ENCODE data around the gene LHFPL2. TPM values are rescaled to one million over a fixed set of nuclear protein-coding genes. Genes with fewer than 3 reads are reported as not detected.
"Not testable (repeated sequence)": the region's sequence is repeated elsewhere in the genome, so short reads cannot be mapped to it uniquely, and the experiment has no call there.

LHFPL2 gene
- total RNA-seq, 3 donors from 2014 or later: 44.8 to 63.6 (median 50.2) TPM

DNA sequence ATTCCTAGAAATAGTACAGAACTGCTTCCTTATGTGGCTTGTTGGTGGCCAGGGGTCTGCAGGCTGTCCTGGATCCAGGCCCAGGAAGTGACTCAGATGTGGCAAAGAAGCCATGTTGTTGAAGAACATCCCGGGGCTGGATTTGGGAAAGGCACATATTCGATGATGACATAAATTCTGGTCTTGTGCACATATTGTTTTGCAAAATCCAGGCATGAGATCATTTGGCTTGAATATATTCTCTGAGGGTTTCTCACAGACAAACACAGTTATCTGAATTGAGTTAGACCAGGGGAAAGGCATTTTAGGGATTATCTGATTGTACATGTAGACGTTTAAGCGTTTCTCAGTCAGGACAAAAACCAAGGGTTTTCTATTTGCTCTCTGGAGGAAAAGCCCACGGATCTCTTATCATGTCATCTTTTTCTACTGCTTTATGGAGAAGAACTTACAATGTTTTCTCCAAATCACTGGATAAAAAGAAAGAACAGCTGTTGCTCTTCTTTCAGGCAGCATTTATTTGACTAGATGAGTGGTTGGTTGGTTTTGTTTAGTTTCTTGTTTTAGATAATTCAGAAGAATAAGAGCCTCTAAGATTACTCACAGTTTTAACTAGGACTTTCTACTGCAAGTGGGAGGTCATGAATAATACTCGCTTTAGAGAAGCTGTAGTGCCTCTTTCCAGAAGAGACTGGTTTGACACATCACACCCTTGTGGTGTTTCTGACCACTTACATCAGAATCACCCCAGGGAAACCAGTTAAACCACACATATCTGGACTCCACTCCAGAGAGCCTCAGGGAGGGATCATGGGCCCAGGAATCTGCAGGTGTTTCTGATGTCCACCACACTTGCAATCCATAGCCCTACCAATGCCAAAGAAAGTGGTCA lies 29.5 kb upstream of the LHFPL2 start:
- peaks cover 14% of the 10 kb centered on the region for H3K4me1 ChIP-seq (ENCODE audit: low read depth)
- ATAC-seq: peak; percentile 30
- DNase-seq: no peak
- TF ChIP-seq, protein P1, sequence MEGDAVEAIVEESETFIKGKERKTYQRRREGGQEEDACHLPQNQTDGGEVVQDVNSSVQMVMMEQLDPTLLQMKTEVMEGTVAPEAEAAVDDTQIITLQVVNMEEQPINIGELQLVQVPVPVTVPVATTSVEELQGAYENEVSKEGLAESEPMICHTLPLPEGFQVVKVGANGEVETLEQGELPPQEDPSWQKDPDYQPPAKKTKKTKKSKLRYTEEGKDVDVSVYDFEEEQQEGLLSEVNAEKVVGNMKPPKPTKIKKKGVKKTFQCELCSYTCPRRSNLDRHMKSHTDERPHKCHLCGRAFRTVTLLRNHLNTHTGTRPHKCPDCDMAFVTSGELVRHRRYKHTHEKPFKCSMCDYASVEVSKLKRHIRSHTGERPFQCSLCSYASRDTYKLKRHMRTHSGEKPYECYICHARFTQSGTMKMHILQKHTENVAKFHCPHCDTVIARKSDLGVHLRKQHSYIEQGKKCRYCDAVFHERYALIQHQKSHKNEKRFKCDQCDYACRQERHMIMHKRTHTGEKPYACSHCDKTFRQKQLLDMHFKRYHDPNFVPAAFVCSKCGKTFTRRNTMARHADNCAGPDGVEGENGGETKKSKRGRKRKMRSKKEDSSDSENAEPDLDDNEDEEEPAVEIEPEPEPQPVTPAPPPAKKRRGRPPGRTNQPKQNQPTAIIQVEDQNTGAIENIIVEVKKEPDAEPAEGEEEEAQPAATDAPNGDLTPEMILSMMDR (IDR thresholded peaks at IDR 0.05): no peak
- H3K9me3 ChIP-seq: no peaks in the 10 kb centered on the region
- intact Hi-C loops (cut with DNase I, micrococcal nuclease): no loop called here
- no peaks in the 10 kb centered on the region for H3K36me3 ChIP-seq (ENCODE audit: low read depth)
- no peak overlapping the region for H3K4me3 ChIP-seq

DNA sequence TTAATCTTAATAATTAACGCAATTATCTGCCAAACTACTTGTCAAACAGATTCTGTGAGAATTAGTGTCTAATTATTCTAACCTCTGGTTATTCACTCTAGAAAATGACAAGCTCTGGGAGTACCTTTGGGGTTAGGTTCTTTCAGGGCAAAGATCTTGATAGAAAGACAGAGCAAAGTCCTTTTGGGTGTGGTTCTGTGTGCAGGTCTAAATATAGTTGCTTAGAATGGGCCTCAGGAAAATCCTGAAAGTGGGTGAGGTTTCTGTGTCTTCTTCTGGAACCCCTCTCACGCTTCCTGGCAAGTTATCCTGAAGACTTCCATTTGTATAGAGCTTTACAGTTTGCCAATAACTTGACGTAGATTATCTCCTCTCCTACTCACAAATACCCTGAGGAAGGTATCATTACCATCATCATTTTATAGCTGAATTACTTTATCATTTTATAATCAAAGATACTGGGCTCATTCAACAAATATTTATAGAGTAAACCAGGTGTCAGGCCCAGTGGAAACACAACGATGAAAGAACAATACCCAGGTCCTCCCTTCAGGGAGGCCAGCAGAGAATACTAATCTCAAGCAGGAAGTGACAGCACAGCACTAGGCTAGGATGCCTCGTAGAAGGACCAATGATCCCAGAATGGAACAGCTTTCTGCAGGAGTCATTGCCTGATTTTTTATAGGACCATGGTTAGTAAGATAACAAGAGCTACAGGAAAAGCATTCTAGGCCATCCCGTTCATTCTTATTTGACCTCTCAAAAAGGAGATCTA lies 27.6 kb upstream of the LHFPL2 start:
- intact Hi-C loops (cut with DNase I, micrococcal nuclease): no loop called here
- Histone ChIP-seq H3K4me3 (no peak overlapping the region), H3K36me3 (ENCODE audit: low read depth) (no peaks in the 10 kb centered on the region), H3K4me1 (ENCODE audit: low read depth) (peaks cover 28% of the 10 kb centered on the region), H3K9me3 (no peaks in the 10 kb centered on the region)
- TF ChIP-seq, protein P1 (IDR thresholded peaks at IDR 0.05): no peak
- ATAC-seq: peak; percentile 91
- DNase-seq: peak in 1 of 3 donors; percentile 64

DNA sequence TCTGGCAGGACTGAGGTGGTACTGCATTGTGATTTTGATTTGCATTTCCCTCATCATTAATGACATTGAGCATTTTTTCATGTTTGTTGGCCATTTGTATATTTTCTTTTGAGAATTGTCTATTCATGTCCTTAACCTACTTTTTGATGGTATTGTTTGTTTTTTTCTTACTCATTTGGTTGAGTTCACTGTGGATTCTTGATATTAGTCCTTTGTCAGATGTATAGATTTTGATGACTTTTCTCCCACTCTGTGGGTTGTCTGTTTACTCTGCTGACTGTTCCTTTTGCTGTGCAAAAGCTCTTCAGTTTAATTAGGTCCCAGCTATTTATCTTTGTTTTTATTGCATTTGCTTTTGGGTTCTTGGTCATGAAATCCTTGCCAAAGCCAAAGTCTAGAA lies 25.3 kb upstream of the LHFPL2 start:
- intact Hi-C loops (cut with DNase I, micrococcal nuclease); H3K4me3 ChIP-seq; ATAC-seq: not testable (repeated sequence)

DNA sequence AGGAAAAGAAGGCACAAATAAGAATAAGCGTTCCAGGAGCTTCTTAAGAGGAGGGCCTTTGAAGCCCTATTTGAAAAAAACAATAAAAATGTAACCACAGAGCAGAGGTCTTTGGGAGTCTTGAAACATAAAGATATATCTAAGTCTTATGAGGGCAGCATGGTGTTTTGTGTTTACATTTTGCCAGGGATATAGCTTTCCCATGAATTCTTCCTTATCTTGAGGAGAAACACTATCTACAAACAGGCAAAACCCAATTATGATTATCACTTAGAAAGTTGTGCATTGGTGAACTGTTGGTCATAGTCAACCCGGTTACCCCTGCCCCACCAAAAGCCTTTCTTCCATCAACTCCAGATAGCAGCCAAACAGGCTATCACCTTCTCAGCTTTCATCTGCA lies 23.6 kb upstream of the LHFPL2 start:
- H3K4me3 ChIP-seq: no peak overlapping the region
- DNase-seq: no peak
- no peaks in the 10 kb centered on the region for H3K9me3 ChIP-seq
- TF ChIP-seq, protein P1 (IDR thresholded peaks at IDR 0.05): no peak
- no peaks in the 10 kb centered on the region for H3K36me3 ChIP-seq (ENCODE audit: low read depth)
- intact Hi-C loops (cut with DNase I, micrococcal nuclease): no loop called here
- H3K4me1 ChIP-seq (ENCODE audit: low read depth): peaks cover 24% of the 10 kb centered on the region
- no peak for ATAC-seq

More for the DNA sequence above, 25.3 kb upstream of the LHFPL2 start:
- not testable (repeated sequence) for DNase-seq; H3K9me3 ChIP-seq; H3K36me3 ChIP-seq (ENCODE audit: low read depth)
- peaks cover 29% of the 10 kb centered on the region for H3K4me1 ChIP-seq (ENCODE audit: low read depth)

DNA sequence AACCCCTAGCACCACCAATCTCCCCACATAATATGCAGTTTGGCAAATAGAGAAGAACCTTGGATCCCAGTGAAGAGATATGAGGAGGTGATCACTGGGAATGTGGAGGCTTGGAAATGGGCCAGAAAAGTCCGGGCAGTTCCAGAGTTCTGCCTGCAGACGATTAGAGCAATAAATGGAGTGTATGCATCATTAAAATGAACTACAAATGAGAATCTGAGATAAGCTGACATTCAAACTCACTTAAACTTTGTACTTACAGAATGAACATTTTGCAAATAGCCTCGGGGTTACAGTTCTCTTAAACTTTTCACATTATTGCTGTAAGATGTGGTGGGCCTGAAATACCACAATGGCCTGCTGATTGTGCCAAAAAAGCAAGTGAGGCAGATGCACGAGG lies 23.0 kb upstream of the LHFPL2 start:
- Histone ChIP-seq H3K4me1 (ENCODE audit: low read depth) (peaks cover 21% of the 10 kb centered on the region), H3K36me3 (ENCODE audit: low read depth) (no peaks in the 10 kb centered on the region), H3K9me3 (no peaks in the 10 kb centered on the region), H3K4me3 (no peak overlapping the region)
- intact Hi-C loops (cut with DNase I, micrococcal nuclease): no loop called here
- peak; percentile 45 for ATAC-seq
- peak in 2 of 3 donors; percentile 52 to 71 for DNase-seq
- TF ChIP-seq, protein P1 (IDR thresholded peaks at IDR 0.05): no peak

All from mucosa of descending colon (tissue), 3 donors.